Lung (tissue), 12 donors: Measurements from ENCODE around the gene SLIT1. TPM values are rescaled to one million over a fixed set of nuclear protein-coding genes. Genes with fewer than 3 reads are reported as not detected.

Experiments used
- ATAC-seq: fragments of 200-7000 bp; cut with Tn5 transposase; one replicate; pipeline ENCODE4 v1.9.1; 2020; ENCODE audit warnings: moderate number of reproducible peaks; ENCODE audit not compliant: insufficient read depth, low FRiP score
- DNase-seq, 3 donors: peaks; one replicate each; pipeline ENCODE4 v3.0.0-alpha.2; 2013 to 2017
- H3K27ac ChIP-seq, 2 donors: one replicate each; pipeline ENCODE4 v1.5.1; 2013; ENCODE audit warnings: mild to moderate bottlenecking in 2 of 2, moderate library complexity in 2 of 2, control low read depth in 1 of 2, inconsistent platforms in 1 of 2, low read depth in 1 of 2, low read length in 1 of 2
- H3K27me3 ChIP-seq, 3 donors: one replicate each; pipeline ENCODE4 v1.5.1; 2013; ENCODE audit warnings: low read length in 2 of 3; ENCODE audit not compliant: control insufficient read depth in 3 of 3, insufficient read depth in 3 of 3
- H3K36me3 ChIP-seq, 4 donors: one replicate each; pipeline ENCODE4 v1.5.1; 2013; ENCODE audit warnings: low read length in 4 of 4, mild to moderate bottlenecking in 1 of 4, moderate library complexity in 1 of 4; ENCODE audit not compliant: control insufficient read depth in 4 of 4, insufficient read depth in 4 of 4
- H3K4me1 ChIP-seq, 5 donors: one replicate each; pipeline ENCODE4 v1.5.1; 2013; ENCODE audit warnings: low read length in 5 of 5, mild to moderate bottlenecking in 2 of 5, moderate library complexity in 1 of 5; ENCODE audit not compliant: control insufficient read depth in 5 of 5, insufficient read depth in 5 of 5
- H3K4me3 ChIP-seq: one replicate; pipeline ENCODE4 v1.5.1; 2013; ENCODE audit warnings: mild to moderate bottlenecking, control low read depth, moderate library complexity
- H3K9ac ChIP-seq, 2 donors: one replicate each; pipeline ENCODE4 v1.5.1; 2013; ENCODE audit warnings: low read length in 2 of 2, control low read depth in 1 of 2; ENCODE audit not compliant: insufficient read depth in 1 of 2
- H3K9me3 ChIP-seq, 4 donors: one replicate each; pipeline ENCODE4 v1.5.1; 2013; ENCODE audit warnings: low read length in 3 of 4, mild to moderate bottlenecking in 1 of 4, moderate library complexity in 1 of 4; ENCODE audit not compliant: control insufficient read depth in 4 of 4, insufficient read depth in 3 of 4
- CTCF ChIP-seq: IDR thresholded peaks from 2 replicates; pipeline ENCODE4 v1.5.1; 2012; ENCODE audit warnings: mild to moderate bottlenecking; ENCODE audit errors: control extremely low read depth, extremely low read depth
- WGBS, 2 donors: extraction: QIAGEN DNeasy Blood & Tissue Kit; methylation state at CpG; one replicate each; pipeline ENCODE4 v1.1.7; 2013; 5-methylcytosine and 5-hydroxymethylcytosine counted together
- polyA plus RNA-seq, 2 donors: library from polyadenylated mRNA; stranded (reverse); fragments of 200-250 nt; gene quantifications; one replicate each; pipeline ENCODE4 v1.2.1, GENCODE V29; 2013
- total RNA-seq, 2 donors: library from RNA; depleted of rRNA in 1 of 2; stranded (reverse); fragments of >200 nt in 1 of 2; gene quantifications; one replicate each; pipeline ENCODE4 v1.2.1, GENCODE V29; 2014 to 2021
- donor health status: control.
- donor health status: control.
- donor health status: Bipolar disorder and iron deficiency.
- donor health status: healthy.
- donor health status: DM: yes; HTN: yes; CAD: no.

The SLIT1 gene
- total and polyA plus RNA-seq, 4 donors, result 0.39 to 5.6 (median 0.57) TPM

- H3K36me3 ChIP-seq, result no peaks in the 10 kb centered on the region
- no peak overlapping the region for H3K4me3 ChIP-seq
- no peak overlapping the region for H3K27ac ChIP-seq
- peaks cover 0 to 4% (median under 1%) of the 10 kb centered on the region in 4 donors for H3K9me3 ChIP-seq
- DNase-seq, result no peak
- WGBS, 2 donors, result 52 to 74% methylated on average over 1 of the region's 1 CpG
- H3K9ac ChIP-seq, result no peak overlapping the region
- H3K27me3 ChIP-seq, result peaks cover 0 to 2% (median 0%) of the 10 kb centered on the region in 3 donors
- no peak for TF ChIP-seq CTCF
- no peaks in the 10 kb centered on the region for H3K4me1 ChIP-seq
- no peak for ATAC-seq
Observed at GRCh38 chr10:97065128-97065527, 120.6 kb downstream of the SLIT1 start.

GRCh38 chr10:97063983-97064837, 121.5 kb downstream of the SLIT1 start:
- H3K4me1 ChIP-seq, result no peaks in the 10 kb centered on the region
- H3K36me3 ChIP-seq, result no peaks in the 10 kb centered on the region
- no peak overlapping the region for H3K4me3 ChIP-seq
- no peak for TF ChIP-seq CTCF
- H3K9ac ChIP-seq, result no peak overlapping the region
- WGBS, 2 donors, result 81 to 83% methylated on average over 24 of the region's 24 CpGs
- ATAC-seq (no peak), DNase-seq (no peak)
- no peak overlapping the region for H3K27ac ChIP-seq
- peaks cover 0 to 2% (median 0%) of the 10 kb centered on the region in 3 donors for H3K27me3 ChIP-seq
- H3K9me3 ChIP-seq, result no peaks in the 10 kb centered on the region

GRCh38 chr10:97063271-97063982, 122.3 kb downstream of the SLIT1 start:
- H3K9ac ChIP-seq, result no peak overlapping the region
- peaks cover 0 to 2% (median 0%) of the 10 kb centered on the region in 3 donors for H3K27me3 ChIP-seq
- 78 to 86% methylated on average over 20 of the region's 20 CpGs for WGBS, 2 donors
- H3K36me3 ChIP-seq, result no peaks in the 10 kb centered on the region
- H3K4me3 ChIP-seq, result no peak overlapping the region
- no peak overlapping the region for H3K27ac ChIP-seq
- TF ChIP-seq CTCF, result no peak
- DNase-seq (no peak), ATAC-seq (no peak)
- no peaks in the 10 kb centered on the region for H3K9me3 ChIP-seq
- H3K4me1 ChIP-seq, result no peaks in the 10 kb centered on the region
